Central memory CD8-positive, alpha-beta T cell (primary cell): ENCODE results near the gene IGFBP7.
"Not testable (repeated sequence)": the region's sequence is repeated elsewhere in the genome, so short reads cannot be mapped to it uniquely, and the experiment has no call there.

Experiments
- ATAC-seq: fragments of 150-1000 bp; cut with Tn5 transposase; replicated peaks from 2 replicates; pipeline ENCODE4 v1.10.0; 2022; ENCODE audit warnings: mild to moderate bottlenecking, moderate FRiP score, moderate number of reproducible peaks; ENCODE audit not compliant: poor library complexity, severe bottlenecking; ENCODE audit errors: extremely low read depth
- DNase-seq, 2 donors: peaks; one replicate each; pipeline ENCODE4 v3.0.0; 2021; ENCODE audit warnings: low spot score in 2 of 2
- H3K27ac Mint-ChIP-seq: one replicate; pipeline ENCODE4 v1.8.0; 2022; ENCODE audit warnings: low read depth, mild to moderate bottlenecking, moderate library complexity, mixed read lengths
- H3K27me3 Mint-ChIP-seq: one replicate; pipeline ENCODE4 v1.8.0; 2022; ENCODE audit warnings: mixed read lengths
- H3K36me3 Mint-ChIP-seq: one replicate; pipeline ENCODE4 v1.8.0; 2022; ENCODE audit warnings: mild to moderate bottlenecking, moderate library complexity, mixed read lengths; ENCODE audit not compliant: insufficient read depth
- H3K4me1 Mint-ChIP-seq: one replicate; pipeline ENCODE4 v1.8.0; 2022; ENCODE audit warnings: mixed read lengths
- H3K4me3 Mint-ChIP-seq: one replicate; pipeline ENCODE4 v1.8.0; 2022; ENCODE audit warnings: mild to moderate bottlenecking, moderate library complexity, mixed read lengths
- H3K9me3 Mint-ChIP-seq: one replicate; pipeline ENCODE4 v1.8.0; 2022; ENCODE audit warnings: mixed read lengths

IGFBP7 gene

GRCh38 chr4:57053508-57053907 is 56.7 kb downstream of the IGFBP7 start:
- no peak overlapping the region for H3K27ac Mint-ChIP-seq
- no peak for DNase-seq
- no peaks in the 10 kb centered on the region for H3K9me3 Mint-ChIP-seq
- H3K27me3 Mint-ChIP-seq: peaks cover 68% of the 10 kb centered on the region
- no peak overlapping the region for H3K4me3 Mint-ChIP-seq
- no peaks in the 10 kb centered on the region for H3K4me1 Mint-ChIP-seq
- no peak for ATAC-seq
- H3K36me3 Mint-ChIP-seq: no peaks in the 10 kb centered on the region

GRCh38 chr4:57051524-57051923 is 58.7 kb downstream of the IGFBP7 start:
- H3K27me3 Mint-ChIP-seq: peaks cover 59% of the 10 kb centered on the region
- H3K36me3 Mint-ChIP-seq: no peaks in the 10 kb centered on the region
- H3K4me1 Mint-ChIP-seq: no peaks in the 10 kb centered on the region
- DNase-seq: no peak
- H3K4me3 Mint-ChIP-seq: no peak overlapping the region
- no peak overlapping the region for H3K27ac Mint-ChIP-seq
- no peaks in the 10 kb centered on the region for H3K9me3 Mint-ChIP-seq
- ATAC-seq: no peak

GRCh38 chr4:57051095-57051494 is 59.1 kb downstream of the IGFBP7 start:
- Mint-ChIP-seq H3K27ac (no peak overlapping the region), H3K27me3 (peaks cover 59% of the 10 kb centered on the region), H3K36me3 (no peaks in the 10 kb centered on the region), H3K9me3 (no peaks in the 10 kb centered on the region), H3K4me1 (no peaks in the 10 kb centered on the region), H3K4me3 (no peak overlapping the region)
- DNase-seq: no peak
- no peak for ATAC-seq

- no peak for ATAC-seq
- H3K36me3 Mint-ChIP-seq: no peaks in the 10 kb centered on the region
- H3K4me1 Mint-ChIP-seq: no peaks in the 10 kb centered on the region
- no peak for DNase-seq
- no peaks in the 10 kb centered on the region for H3K9me3 Mint-ChIP-seq
- H3K27me3 Mint-ChIP-seq: peaks cover 40% of the 10 kb centered on the region
- H3K4me3 Mint-ChIP-seq: no peak overlapping the region
- no peak overlapping the region for H3K27ac Mint-ChIP-seq
Measured at GRCh38 chr4:57048590-57049304, 61.4 kb downstream of the IGFBP7 start.

GRCh38 chr4:57047046-57047445 is 63.1 kb downstream of the IGFBP7 start:
- not testable (repeated sequence) for H3K36me3 Mint-ChIP-seq, H3K4me3 Mint-ChIP-seq, ATAC-seq, H3K4me1 Mint-ChIP-seq, H3K9me3 Mint-ChIP-seq, H3K27ac Mint-ChIP-seq, DNase-seq
- peaks cover 36% of the 10 kb centered on the region for H3K27me3 Mint-ChIP-seq

- no peak overlapping the region for H3K4me3 Mint-ChIP-seq
- no peaks in the 10 kb centered on the region for H3K9me3 Mint-ChIP-seq
- DNase-seq (no peak), ATAC-seq (no peak)
- H3K27me3 Mint-ChIP-seq: peaks cover 35% of the 10 kb centered on the region
- H3K36me3 Mint-ChIP-seq: no peaks in the 10 kb centered on the region
- H3K4me1 Mint-ChIP-seq: no peaks in the 10 kb centered on the region
- no peak overlapping the region for H3K27ac Mint-ChIP-seq
Measured at GRCh38 chr4:57044996-57045395, 65.2 kb downstream of the IGFBP7 start.

- no peak for ATAC-seq
- Mint-ChIP-seq H3K9me3 (no peaks in the 10 kb centered on the region), H3K4me3 (no peak overlapping the region), H3K27me3 (peaks cover 42% of the 10 kb centered on the region), H3K36me3 (no peaks in the 10 kb centered on the region), H3K27ac (no peak overlapping the region), H3K4me1 (no peaks in the 10 kb centered on the region)
- DNase-seq: no peak
Measured at GRCh38 chr4:57044279-57044678, 65.9 kb downstream of the IGFBP7 start.

GRCh38 chr4:57043347-57044251 is 66.6 kb downstream of the IGFBP7 start:
- no peak for ATAC-seq
- H3K27me3 Mint-ChIP-seq: peaks cover 48% of the 10 kb centered on the region
- H3K36me3 Mint-ChIP-seq: no peaks in the 10 kb centered on the region
- H3K9me3 Mint-ChIP-seq: no peaks in the 10 kb centered on the region
- DNase-seq: no peak
- no peak overlapping the region for H3K4me3 Mint-ChIP-seq
- H3K4me1 Mint-ChIP-seq: no peaks in the 10 kb centered on the region
- H3K27ac Mint-ChIP-seq: no peak overlapping the region

GRCh38 chr4:57042711-57043169 is 67.4 kb downstream of the IGFBP7 start:
- no peak for ATAC-seq
- Mint-ChIP-seq H3K36me3 (no peaks in the 10 kb centered on the region), H3K27me3 (peaks cover 56% of the 10 kb centered on the region), H3K4me3 (no peak overlapping the region), H3K27ac (no peak overlapping the region), H3K9me3 (no peaks in the 10 kb centered on the region), H3K4me1 (no peaks in the 10 kb centered on the region)
- no peak for DNase-seq

- DNase-seq: no peak
- no peak overlapping the region for H3K27ac Mint-ChIP-seq
- no peaks in the 10 kb centered on the region for H3K9me3 Mint-ChIP-seq
- H3K36me3 Mint-ChIP-seq: no peaks in the 10 kb centered on the region
- H3K4me1 Mint-ChIP-seq: no peaks in the 10 kb centered on the region
- no peak overlapping the region for H3K4me3 Mint-ChIP-seq
- peaks cover 43% of the 10 kb centered on the region for H3K27me3 Mint-ChIP-seq
- no peak for ATAC-seq
Measured at GRCh38 chr4:57041020-57041419, 69.2 kb downstream of the IGFBP7 start.

GRCh38 chr4:57040510-57040909 is 69.7 kb downstream of the IGFBP7 start:
- ATAC-seq (no peak), DNase-seq (no peak)
- Mint-ChIP-seq H3K27ac (no peak overlapping the region), H3K36me3 (no peaks in the 10 kb centered on the region), H3K4me1 (no peaks in the 10 kb centered on the region), H3K27me3 (peaks cover 40% of the 10 kb centered on the region), H3K4me3 (no peak overlapping the region), H3K9me3 (no peaks in the 10 kb centered on the region)

- H3K27me3 Mint-ChIP-seq: peaks cover 40% of the 10 kb centered on the region
- H3K9me3 Mint-ChIP-seq: no peaks in the 10 kb centered on the region
- DNase-seq (no peak), ATAC-seq (no peak)
- H3K4me3 Mint-ChIP-seq: no peak overlapping the region
- no peaks in the 10 kb centered on the region for H3K36me3 Mint-ChIP-seq
- no peak overlapping the region for H3K27ac Mint-ChIP-seq
- no peaks in the 10 kb centered on the region for H3K4me1 Mint-ChIP-seq
Measured at GRCh38 chr4:57039345-57039744, 70.8 kb downstream of the IGFBP7 start.
